Activated T-helper 1 cell treated with anti-CD3 and anti-CD28 coated beads, Interleukin-12 subunit alpha, Interleukin-12 subunit beta, Interleukin-2, Interleukin-4 antibody, amounts not matched to agents 30 ng/mL and 10 ng/mL and 1 ng/mL, durations not matched to agents 14 hours and 24 hours and 36 hours (primary cell): ENCODE results near the gene TNFRSF18. TPM values are rescaled to one million over a fixed set of nuclear protein-coding genes. Genes with fewer than 3 reads are reported as not detected.

Source experiments
- DNase-seq: peaks from one replicate; pipeline ENCODE4 v3.0.0; 2021; ENCODE audit warnings: low spot score
- H3K27ac Mint-ChIP-seq: one replicate; pipeline ENCODE4 v1.8.0; 2021; ENCODE audit warnings: mild to moderate bottlenecking, mixed read lengths
- H3K27me3 Mint-ChIP-seq: one replicate; pipeline ENCODE4 v1.8.0; 2022; ENCODE audit warnings: mild to moderate bottlenecking, moderate library complexity, mixed read lengths; ENCODE audit not compliant: insufficient read depth
- H3K36me3 Mint-ChIP-seq: one replicate; pipeline ENCODE4 v1.8.0; 2021; ENCODE audit warnings: low read depth, mixed read lengths
- H3K4me1 Mint-ChIP-seq: one replicate; pipeline ENCODE4 v1.8.0; 2021; ENCODE audit warnings: low read depth, mixed read lengths
- H3K4me3 Mint-ChIP-seq: one replicate; pipeline ENCODE4 v1.8.0; 2021; ENCODE audit warnings: mild to moderate bottlenecking, moderate library complexity, mixed read lengths
- H3K9me3 Mint-ChIP-seq: one replicate; pipeline ENCODE4 v1.8.0; 2021; ENCODE audit warnings: mixed read lengths
- intact Hi-C: fragments of 100-400 bp; cut with micrococcal nuclease; formaldehyde crosslinking; loops from one replicate; pipeline ENCODE4 v1.15.1; 2024
- total RNA-seq: library from RNA; stranded (reverse); gene quantifications from 2 replicates; pipeline ENCODE4 v1.2.3, GENCODE V29; 2022

TNFRSF18 gene
- total RNA-seq, 1 donor from 2014 or later, result 356 TPM

GRCh38 chr1:1210726-1211540, 4.5 kb upstream of the TNFRSF18 start:
- DNase-seq, result no peak
- H3K4me3 Mint-ChIP-seq, result peak overlapping the region; percentile 80
- H3K4me1 Mint-ChIP-seq, result peaks cover 42% of the 10 kb centered on the region
- intact Hi-C loops, result no loop called here
- no peaks in the 10 kb centered on the region for H3K9me3 Mint-ChIP-seq
- peaks cover 12% of the 10 kb centered on the region for H3K36me3 Mint-ChIP-seq
- peak overlapping the region; percentile 31 for H3K27ac Mint-ChIP-seq
- no peaks in the 10 kb centered on the region for H3K27me3 Mint-ChIP-seq

- Mint-ChIP-seq H3K4me3 (peak overlapping the region; percentile 85), H3K27ac (peak overlapping the region; percentile 99), H3K27me3 (no peaks in the 10 kb centered on the region), H3K36me3 (peaks cover 11% of the 10 kb centered on the region), H3K9me3 (no peaks in the 10 kb centered on the region), H3K4me1 (peaks cover 24% of the 10 kb centered on the region)
- intact Hi-C loops, result loop anchor here (1.0 to 5.0 kb wide), 6 partner anchors 7 to 98 kb away; partner anchors contain the start of genes ACAP3, C1orf159 and PUSL1
- peak; percentile 43 for DNase-seq
These were observed 2.5 kb upstream of the TNFRSF18 start for GRCh38 chr1:1208713-1209433.

- H3K27ac Mint-ChIP-seq, result peak overlapping the region; percentile 99
- peaks cover 24% of the 10 kb centered on the region for H3K4me1 Mint-ChIP-seq
- no peaks in the 10 kb centered on the region for H3K9me3 Mint-ChIP-seq
- intact Hi-C loops, result loop anchor here (5.0 kb wide), 3 partner anchors 45 to 100 kb away; partner anchors contain the start of genes ACAP3 and PUSL1
- H3K27me3 Mint-ChIP-seq, result no peaks in the 10 kb centered on the region
- peak overlapping the region; percentile 85 for H3K4me3 Mint-ChIP-seq
- DNase-seq, result no peak
- peaks cover 11% of the 10 kb centered on the region for H3K36me3 Mint-ChIP-seq
These were observed 1.1 kb upstream of the TNFRSF18 start for GRCh38 chr1:1207571-1207892.

GRCh38 chr1:1206966-1207531, 657 bp upstream of the TNFRSF18 start:
- peaks cover 24% of the 10 kb centered on the region for H3K4me1 Mint-ChIP-seq
- H3K27ac Mint-ChIP-seq, result peak overlapping the region; percentile 99
- DNase-seq, result no peak
- intact Hi-C loops, result loop anchor here (5.0 kb wide), 3 partner anchors 45 to 100 kb away; partner anchors contain the start of genes ACAP3 and PUSL1
- no peaks in the 10 kb centered on the region for H3K27me3 Mint-ChIP-seq
- no peaks in the 10 kb centered on the region for H3K9me3 Mint-ChIP-seq
- H3K36me3 Mint-ChIP-seq, result peaks cover 11% of the 10 kb centered on the region
- H3K4me3 Mint-ChIP-seq, result peak overlapping the region; percentile 86

GRCh38 chr1:1205769-1206375, 520 bp downstream of the TNFRSF18 start:
- intact Hi-C loops, result loop anchor here (5.0 kb wide), 3 partner anchors 46 to 101 kb away; partner anchors contain the start of genes ACAP3 and PUSL1

GRCh38 chr1:1204998-1205768, 1.2 kb downstream of the TNFRSF18 start:
- peak overlapping the region; percentile 86 for H3K4me3 Mint-ChIP-seq
- H3K27me3 Mint-ChIP-seq, result no peaks in the 10 kb centered on the region
- DNase-seq, result no peak
- intact Hi-C loops, result loop anchor here (5.0 kb wide), 3 partner anchors 47 to 102 kb away; partner anchors contain the start of genes ACAP3 and PUSL1
- H3K36me3 Mint-ChIP-seq, result peaks cover 10% of the 10 kb centered on the region
- peaks cover 23% of the 10 kb centered on the region for H3K4me1 Mint-ChIP-seq
- H3K9me3 Mint-ChIP-seq, result no peaks in the 10 kb centered on the region
- peak overlapping the region; percentile 63 for H3K27ac Mint-ChIP-seq

More at GRCh38 chr1:1205769-1206375, 520 bp downstream of the TNFRSF18 start:
- H3K36me3 Mint-ChIP-seq, result peaks cover 9% of the 10 kb centered on the region
- H3K27me3 Mint-ChIP-seq, result no peaks in the 10 kb centered on the region
- peaks cover 24% of the 10 kb centered on the region for H3K4me1 Mint-ChIP-seq
- peak overlapping the region; percentile 86 for H3K4me3 Mint-ChIP-seq
- H3K27ac Mint-ChIP-seq, result peak overlapping the region; percentile 48
- H3K9me3 Mint-ChIP-seq, result no peaks in the 10 kb centered on the region
- DNase-seq, result no peak

GRCh38 chr1:1204425-1204920, 1.9 kb downstream of the TNFRSF18 start:
- intact Hi-C loops, result no loop called here
- no peak for DNase-seq
- no peaks in the 10 kb centered on the region for H3K27me3 Mint-ChIP-seq
- H3K4me3 Mint-ChIP-seq, result peak overlapping the region; percentile 86
- H3K27ac Mint-ChIP-seq, result peak overlapping the region; percentile 63
- peaks cover 10% of the 10 kb centered on the region for H3K36me3 Mint-ChIP-seq
- peaks cover 21% of the 10 kb centered on the region for H3K4me1 Mint-ChIP-seq
- no peaks in the 10 kb centered on the region for H3K9me3 Mint-ChIP-seq

GRCh38 chr1:1203561-1204424, 2.6 kb downstream of the TNFRSF18 start:
- DNase-seq, result no peak
- Mint-ChIP-seq H3K9me3 (no peaks in the 10 kb centered on the region), H3K27me3 (no peaks in the 10 kb centered on the region), H3K27ac (peak overlapping the region; percentile 23), H3K36me3 (peaks cover 8% of the 10 kb centered on the region), H3K4me3 (peak overlapping the region; percentile 86), H3K4me1 (peaks cover 18% of the 10 kb centered on the region)
- intact Hi-C loops, result no loop called here

GRCh38 chr1:1202831-1203560, 3.4 kb downstream of the TNFRSF18 start:
- Mint-ChIP-seq H3K27ac (peak overlapping the region; percentile 23), H3K27me3 (no peaks in the 10 kb centered on the region), H3K9me3 (no peaks in the 10 kb centered on the region), H3K36me3 (peaks cover 5% of the 10 kb centered on the region), H3K4me3 (peak overlapping the region; percentile 7), H3K4me1 (peaks cover 11% of the 10 kb centered on the region)
- no peak for DNase-seq
- intact Hi-C loops, result no loop called here

GRCh38 chr1:1200876-1201810, 5.2 kb downstream of the TNFRSF18 start:
- Mint-ChIP-seq H3K9me3 (no peaks in the 10 kb centered on the region), H3K36me3 (peaks cover 8% of the 10 kb centered on the region), H3K27me3 (no peaks in the 10 kb centered on the region), H3K27ac (peak overlapping the region; percentile 89), H3K4me1 (peaks cover 6% of the 10 kb centered on the region), H3K4me3 (peak overlapping the region; percentile 68)
- peak; percentile 88 for DNase-seq
- intact Hi-C loops, result loop anchor here (1.0 to 2.0 kb wide), 2 partner anchors 14 to 85 kb away; partner anchors contain the start of genes C1orf159 and TNFRSF4
